Nephron (organoid): ENCODE measurements around the gene SELENOS.
A peak's percentile ranks its signal among the peaks of the same experiment; 100 is the strongest.

Experiments used
- H3K27ac Mint-ChIP-seq, 3 experiments: 2 replicates each; pipeline ENCODE4 v1.8.0; 2020; ENCODE audit warnings: mixed read lengths in 3 of 3, mild to moderate bottlenecking in 2 of 3, moderate library complexity in 1 of 3
- H3K27me3 Mint-ChIP-seq: 2 replicates; pipeline ENCODE4 v1.8.0; 2021; ENCODE audit warnings: low read depth, mild to moderate bottlenecking, moderate library complexity, mixed read lengths
- H3K36me3 Mint-ChIP-seq: 2 replicates; pipeline ENCODE4 v1.8.0; 2020; ENCODE audit warnings: low read depth, mixed read lengths
- H3K4me1 Mint-ChIP-seq: 2 replicates; pipeline ENCODE4 v1.8.0; 2020; ENCODE audit warnings: mixed read lengths
- H3K4me3 Mint-ChIP-seq, 3 experiments: 2 replicates each; pipeline ENCODE4 v1.8.0; 2020; ENCODE audit warnings: mild to moderate bottlenecking in 3 of 3, mixed read lengths in 3 of 3, moderate library complexity in 2 of 3
- H3K9me3 Mint-ChIP-seq: 2 replicates; pipeline ENCODE4 v1.8.0; 2020; ENCODE audit warnings: mixed read lengths
- CTCF ChIP-seq, 3 experiments: fragments of 200-600 bp; sonication (generic); IDR thresholded peaks; one replicate each; pipeline ENCODE4 v1.5.0; 2021; ENCODE audit warnings: antibody characterized with exemption in 3 of 3; ENCODE audit not compliant: unreplicated experiment in 3 of 3

Gene SELENOS

DNA sequence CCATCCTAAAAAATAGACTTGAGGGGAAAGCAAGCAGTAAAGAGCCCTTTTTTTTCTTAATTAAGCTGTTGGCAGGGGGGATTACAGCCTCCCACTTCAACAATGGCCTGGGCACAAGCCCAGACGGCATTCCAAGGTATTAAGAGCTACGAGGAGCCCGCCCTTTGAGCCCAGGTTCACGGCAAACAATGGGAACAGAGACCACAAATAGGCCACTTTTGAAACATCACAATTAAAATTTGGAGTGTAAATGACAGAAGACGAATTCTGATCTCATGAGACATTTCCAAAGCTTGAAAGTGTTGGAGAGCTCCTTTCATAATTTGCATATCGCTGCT, 34.3 kb downstream of the SELENOS start:
- Mint-ChIP-seq H3K4me1 (peaks cover 89% of the 10 kb centered on the region), H3K27ac (peak overlapping the region in 2 of 3 experiments; percentile 30 to 62), H3K36me3 (peaks cover 18% of the 10 kb centered on the region), H3K27me3 (no peaks in the 10 kb centered on the region), H3K4me3 (no peak overlapping the region), H3K9me3 (no peaks in the 10 kb centered on the region)
- TF ChIP-seq CTCF (IDR thresholded peaks at IDR 0.05; ENCODE audit: unreplicated experiment in 3 of 3): no peak

DNA sequence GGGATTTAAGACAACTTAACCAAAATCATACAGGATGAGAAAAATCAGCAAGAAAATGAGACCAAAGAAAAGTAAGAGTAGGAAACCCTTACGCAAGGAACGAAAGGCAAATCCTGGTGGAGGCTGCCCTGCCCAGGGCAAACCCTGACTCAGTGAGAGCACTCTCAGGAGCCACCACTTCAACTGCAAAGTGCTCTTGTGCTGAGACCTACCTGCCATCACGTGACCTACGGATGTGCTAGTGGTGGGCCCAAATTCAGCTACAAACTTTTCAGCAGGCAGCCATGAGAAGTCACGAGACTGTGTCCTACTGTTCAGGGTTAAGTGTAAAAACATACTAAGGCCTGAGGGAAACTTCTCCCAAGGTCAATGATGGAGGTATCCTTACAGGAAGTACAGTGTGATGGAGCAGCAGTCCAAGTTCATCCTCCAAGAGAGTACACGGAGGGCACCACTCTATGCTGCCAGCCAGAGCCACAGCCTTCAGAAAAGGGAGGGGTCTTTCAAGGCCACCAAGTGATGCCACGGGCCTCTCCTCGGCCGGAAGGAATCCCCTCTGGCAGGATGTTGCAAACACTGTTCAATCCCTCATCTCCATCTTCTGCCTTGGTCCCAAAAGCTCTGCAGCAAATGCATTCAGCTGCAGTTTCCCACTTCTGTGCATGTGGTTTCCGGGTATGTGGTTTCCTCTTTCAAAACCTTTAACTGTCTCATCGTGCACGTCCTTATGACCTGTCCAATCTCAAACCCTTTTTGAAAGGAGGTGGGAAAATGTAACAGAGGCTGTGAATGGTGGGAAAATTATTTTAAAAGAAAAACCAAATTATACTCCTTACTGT, 34.9 kb downstream of the SELENOS start:
- H3K27me3 Mint-ChIP-seq: no peaks in the 10 kb centered on the region
- H3K36me3 Mint-ChIP-seq: peaks cover 18% of the 10 kb centered on the region
- no peaks in the 10 kb centered on the region for H3K9me3 Mint-ChIP-seq
- H3K27ac Mint-ChIP-seq: peak overlapping the region in 1 of 3 experiments; percentile 30
- no peak for TF ChIP-seq CTCF (IDR thresholded peaks at IDR 0.05; ENCODE audit: unreplicated experiment in 3 of 3)
- peak overlapping the region in 1 of 3 experiments; percentile 14 for H3K4me3 Mint-ChIP-seq
- H3K4me1 Mint-ChIP-seq: peaks cover 85% of the 10 kb centered on the region

DNA sequence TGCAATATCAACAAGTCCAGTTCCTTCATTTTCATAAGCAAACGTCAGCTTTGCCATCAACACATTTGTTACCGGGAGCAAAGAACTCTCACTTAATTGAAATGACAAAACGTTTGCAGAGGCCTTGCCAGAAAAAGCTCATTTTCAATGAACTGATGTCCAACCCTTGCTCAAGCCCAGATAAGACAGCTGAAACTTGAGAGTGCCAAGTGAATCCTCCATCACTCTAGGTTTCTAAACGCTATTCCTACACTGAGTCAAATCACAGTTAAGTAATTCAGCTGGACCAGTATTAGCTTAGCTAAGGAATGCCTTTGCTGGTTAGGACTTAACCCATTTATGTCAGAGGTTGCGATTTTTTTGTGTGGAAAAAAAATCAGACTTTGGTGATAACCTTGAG, 36.9 kb downstream of the SELENOS start:
- Mint-ChIP-seq H3K4me3 (peak overlapping the region in 1 of 3 experiments; percentile 34), H3K36me3 (peaks cover 28% of the 10 kb centered on the region), H3K27ac (peak overlapping the region in 2 of 3 experiments; percentile 68 to 73), H3K9me3 (no peaks in the 10 kb centered on the region), H3K27me3 (no peaks in the 10 kb centered on the region), H3K4me1 (peaks cover 69% of the 10 kb centered on the region)
- no peak for TF ChIP-seq CTCF (IDR thresholded peaks at IDR 0.05; ENCODE audit: unreplicated experiment in 3 of 3)

- Mint-ChIP-seq H3K27me3 (no peaks in the 10 kb centered on the region), H3K27ac (peak overlapping the region; percentile 68 to 73 (median 72)), H3K9me3 (no peaks in the 10 kb centered on the region), H3K4me1 (peaks cover 63% of the 10 kb centered on the region), H3K4me3 (no peak overlapping the region), H3K36me3 (peaks cover 34% of the 10 kb centered on the region)
- no peak for TF ChIP-seq CTCF (IDR thresholded peaks at IDR 0.05; ENCODE audit: unreplicated experiment in 3 of 3)
These were observed 37.6 kb downstream of the SELENOS start for GRCh38 chr15:101239724-101240136.

GRCh38 chr15:101237251-101237650, 40.0 kb downstream of the SELENOS start:
- no peaks in the 10 kb centered on the region for H3K9me3 Mint-ChIP-seq
- H3K36me3 Mint-ChIP-seq: peaks cover 57% of the 10 kb centered on the region
- no peak for TF ChIP-seq CTCF (IDR thresholded peaks at IDR 0.05; ENCODE audit: unreplicated experiment in 3 of 3)
- peaks cover 58% of the 10 kb centered on the region for H3K4me1 Mint-ChIP-seq
- H3K27me3 Mint-ChIP-seq: no peaks in the 10 kb centered on the region
- H3K4me3 Mint-ChIP-seq: no peak overlapping the region
- no peak overlapping the region for H3K27ac Mint-ChIP-seq
